HG03159 (cell line): Measurements from ENCODE around the gene PTPRK.

ENCODE experiments used
- ATAC-seq: cut with Tn5 transposase; IDR thresholded peaks from one replicate; pipeline ENCODE4 v1.9.1; 2021; ENCODE audit warnings: mild to moderate bottlenecking, moderate library complexity; ENCODE audit not compliant: unreplicated experiment

PTPRK gene

GRCh38 chr6:128516514-128516898 lies 3.9 kb downstream of the PTPRK start:
- ATAC-seq: no peak

GRCh38 chr6:128515550-128516513 lies 4.6 kb downstream of the PTPRK start:
- no peak for ATAC-seq

GRCh38 chr6:128513878-128514277 lies 6.5 kb downstream of the PTPRK start:
- ATAC-seq: no peak

DNA sequence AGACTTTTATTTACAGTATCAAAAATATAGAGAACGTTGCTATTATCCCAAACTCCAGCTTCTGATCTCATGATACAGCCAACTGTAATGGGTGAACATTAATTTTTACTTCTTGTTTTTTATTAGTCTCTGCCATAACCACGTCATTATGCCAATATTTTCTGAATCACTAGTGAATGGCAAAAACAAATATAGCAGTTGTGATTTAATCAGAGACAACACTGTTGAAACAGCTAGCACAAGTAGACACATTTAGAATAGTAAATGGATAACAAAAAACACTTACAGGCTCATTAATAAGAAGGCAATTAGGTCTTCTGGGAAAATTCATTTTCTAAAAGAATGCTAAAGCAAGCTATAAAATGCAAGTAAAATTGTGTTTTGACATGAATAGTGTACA lies 8.1 kb downstream of the PTPRK start:
- ATAC-seq: no peak

DNA sequence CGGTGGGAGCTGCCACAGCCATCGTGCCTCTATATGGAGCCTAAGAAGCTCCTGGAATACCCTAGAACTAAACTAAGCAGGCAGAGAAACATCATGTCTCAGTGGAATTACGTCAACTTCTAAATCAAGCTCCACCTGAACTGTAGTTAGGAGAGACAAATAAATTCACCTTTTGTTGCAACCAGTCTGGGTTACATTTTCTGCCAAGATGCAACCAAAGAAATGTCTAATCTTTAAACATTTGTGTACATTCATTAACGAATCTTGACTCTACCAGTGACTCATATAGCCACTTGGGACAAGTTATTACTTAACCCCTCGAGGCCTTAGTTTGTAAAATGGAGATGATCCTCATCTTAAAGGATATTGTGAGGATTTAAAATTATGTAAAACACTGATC lies 8.9 kb downstream of the PTPRK start:
- ATAC-seq: peak; percentile 52

- ATAC-seq: no peak
These were observed 10.7 kb downstream of the PTPRK start for GRCh38 chr6:128509709-128510108.

DNA sequence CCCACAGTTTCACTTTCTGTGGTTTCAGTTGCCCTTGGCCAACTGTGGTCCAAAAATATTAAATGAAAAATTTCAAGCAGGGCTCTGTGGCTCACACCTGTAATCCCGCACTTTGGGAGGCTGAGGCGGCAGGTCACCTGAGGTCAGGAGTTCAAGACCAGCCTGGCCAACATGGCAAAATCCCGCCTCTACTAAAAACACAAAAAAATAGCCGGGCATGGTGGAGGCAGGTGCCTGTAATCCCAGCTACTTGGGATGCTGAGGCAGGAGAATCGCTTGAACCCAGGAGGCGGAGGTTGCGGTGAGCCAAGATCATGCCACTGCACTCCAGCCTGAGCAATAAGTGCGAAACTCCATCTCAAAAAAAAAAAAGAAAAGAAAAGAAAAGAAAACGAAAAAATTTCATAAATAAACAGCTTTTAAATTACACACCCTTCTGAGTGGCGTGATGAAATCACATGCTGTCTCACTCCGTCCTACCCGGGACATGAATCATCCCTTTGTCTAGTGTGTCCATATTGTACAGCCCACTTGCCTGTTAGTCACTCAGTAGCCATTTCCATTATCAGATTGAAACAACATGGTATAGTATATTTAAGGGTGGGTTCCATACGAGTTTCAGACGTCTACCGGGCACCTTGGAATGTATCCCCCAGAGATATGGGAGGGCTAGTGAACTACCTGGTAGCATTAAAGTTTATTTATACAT lies 11.7 kb downstream of the PTPRK start:
- no peak for ATAC-seq

DNA sequence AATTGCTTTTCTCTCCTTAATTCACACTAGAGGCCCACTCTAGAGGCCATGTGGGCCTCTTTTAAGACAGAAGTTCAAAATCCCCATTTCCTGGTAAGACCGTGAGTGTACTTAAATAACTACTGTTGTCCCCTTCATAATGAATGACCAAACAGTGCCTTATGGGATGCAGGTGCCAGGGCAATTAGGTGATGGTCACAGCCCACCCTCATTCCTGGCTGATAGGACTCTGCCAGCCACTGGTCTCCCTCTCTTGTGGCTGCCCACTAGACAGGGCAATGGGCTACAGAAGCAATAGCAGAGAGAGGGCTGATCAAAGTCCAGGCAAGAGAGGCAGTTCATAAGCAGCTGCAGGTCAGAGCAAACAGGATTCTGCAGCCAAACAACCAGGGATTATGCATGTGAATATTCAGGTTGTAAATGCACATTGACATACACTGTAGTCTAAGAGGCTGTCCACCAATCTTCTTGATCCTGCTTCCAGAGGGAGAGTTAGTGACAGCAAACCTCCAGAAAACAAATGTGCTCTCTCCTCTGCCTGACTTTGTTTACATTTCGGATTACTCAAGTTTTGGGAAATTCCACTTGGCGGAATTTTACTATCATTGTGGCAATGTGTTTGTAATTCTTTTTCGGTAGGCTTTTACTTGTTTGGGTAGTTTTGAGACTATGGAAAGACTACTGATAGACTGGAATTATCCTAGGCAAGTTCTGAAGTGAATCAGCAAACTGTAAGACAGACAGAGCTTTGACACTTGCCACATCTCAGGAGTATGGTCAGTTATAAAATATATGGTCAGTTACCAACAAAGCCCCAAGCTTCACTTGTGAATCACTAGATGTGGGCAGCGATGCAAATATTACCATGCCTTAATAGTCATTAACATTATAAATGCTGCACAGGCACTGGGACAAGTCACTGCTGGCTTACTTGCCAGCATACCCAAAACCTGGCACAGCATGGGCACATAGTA lies 12.8 kb downstream of the PTPRK start:
- no peak for ATAC-seq

DNA sequence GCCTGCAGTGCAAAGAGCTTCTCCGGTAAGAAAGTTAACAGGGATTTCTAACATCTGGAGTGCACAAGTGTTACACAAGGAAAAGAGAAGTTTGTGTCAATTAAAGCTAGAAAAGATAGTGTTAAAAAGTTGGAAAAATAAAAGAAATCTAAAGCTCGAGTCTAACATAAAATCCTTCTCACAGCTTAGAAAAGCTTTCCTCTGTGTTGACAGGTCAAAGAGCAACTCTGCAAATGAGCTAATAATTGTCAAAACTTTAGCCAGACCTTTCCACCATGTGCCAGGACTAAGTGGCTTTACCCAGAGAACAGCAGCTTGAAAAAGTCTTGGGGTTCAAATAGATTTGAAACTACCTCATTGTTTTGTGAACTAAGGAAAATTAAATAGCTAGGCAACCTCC lies 14.8 kb downstream of the PTPRK start:
- no peak for ATAC-seq

GRCh38 chr6:128504003-128504654 lies 16.3 kb downstream of the PTPRK start:
- no peak for ATAC-seq

DNA sequence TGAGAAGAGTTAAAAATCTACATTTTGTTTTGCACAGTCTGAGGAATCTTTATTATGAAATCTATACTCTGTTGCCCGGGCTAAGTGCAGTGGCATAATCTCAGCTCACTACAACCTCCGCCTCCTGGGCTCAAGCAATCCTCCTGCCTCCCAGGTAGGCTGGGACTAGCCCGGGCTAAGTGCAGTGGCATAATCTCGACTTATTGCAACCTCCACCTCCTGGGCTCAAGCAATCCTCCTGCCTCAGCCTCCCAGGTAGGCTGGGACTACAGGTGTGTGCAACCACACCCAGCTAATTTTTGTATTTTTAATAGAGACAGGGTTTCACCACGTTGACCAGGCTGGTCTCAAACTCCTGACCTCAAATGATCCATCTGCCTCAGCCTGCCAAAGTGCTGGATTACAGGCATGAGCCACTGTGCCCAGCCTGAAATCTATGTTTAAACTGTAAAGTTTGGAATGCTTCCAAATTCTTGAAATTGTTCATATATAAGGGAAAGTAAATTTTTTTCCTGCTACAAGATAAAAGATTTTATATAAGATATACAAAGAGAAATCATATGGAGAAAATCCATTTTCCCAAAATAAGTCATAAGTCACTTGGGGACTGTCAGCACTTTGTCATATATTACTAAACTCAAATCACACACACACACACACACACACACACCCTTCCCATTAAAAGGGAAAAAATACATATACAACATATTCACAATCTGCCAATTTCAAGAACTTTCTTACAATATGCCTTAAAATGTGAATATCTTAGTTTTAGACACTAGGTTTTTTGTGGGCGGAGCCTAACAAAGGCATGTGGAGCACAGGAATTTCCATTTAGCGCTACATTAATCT lies 19.4 kb downstream of the PTPRK start:
- ATAC-seq: no peak

GRCh38 chr6:128500014-128500413 lies 20.4 kb downstream of the PTPRK start:
- ATAC-seq: no peak

GRCh38 chr6:128499079-128499731 lies 21.2 kb downstream of the PTPRK start:
- ATAC-seq: no peak

GRCh38 chr6:128498234-128498633 lies 22.2 kb downstream of the PTPRK start:
- ATAC-seq: no peak

DNA sequence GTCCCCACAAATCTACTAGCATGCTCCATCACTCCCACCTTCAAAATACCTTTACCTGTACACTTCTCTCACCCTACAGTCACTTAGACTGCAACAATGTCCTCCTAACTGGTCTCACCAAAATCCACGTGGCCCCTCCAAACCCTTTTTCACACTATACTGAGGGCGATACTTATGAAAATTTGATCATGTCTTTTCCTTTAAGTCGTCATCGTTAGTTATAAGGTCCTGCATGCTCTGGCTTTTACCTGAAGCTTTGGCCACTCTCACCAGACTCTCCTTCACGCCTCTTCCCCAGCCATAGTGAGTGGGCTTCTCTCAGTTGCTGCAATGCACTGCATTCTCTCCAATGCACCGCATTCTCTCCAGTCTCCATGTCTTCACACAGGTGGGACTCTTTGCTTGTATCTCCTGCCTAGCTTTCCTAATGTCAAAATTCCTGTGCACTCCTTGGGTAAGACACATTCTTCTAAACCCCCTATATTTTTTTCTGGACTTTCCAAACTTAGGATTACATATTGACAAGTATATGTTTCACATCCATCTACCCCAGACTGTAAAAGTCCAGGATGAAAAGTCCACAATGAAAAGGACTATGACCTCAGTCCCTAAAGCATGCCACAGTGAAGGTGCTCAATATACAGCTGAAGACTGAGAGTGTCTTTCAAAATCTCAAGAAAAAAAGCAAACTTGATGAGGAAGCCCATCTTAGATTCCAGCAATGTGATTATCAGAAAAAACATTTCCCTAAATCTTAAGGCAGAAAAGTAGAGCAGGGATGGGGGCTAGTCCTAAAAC lies 24.7 kb downstream of the PTPRK start:
- ATAC-seq: no peak

- ATAC-seq: no peak
These were observed 26.0 kb downstream of the PTPRK start for GRCh38 chr6:128494440-128494839.

DNA sequence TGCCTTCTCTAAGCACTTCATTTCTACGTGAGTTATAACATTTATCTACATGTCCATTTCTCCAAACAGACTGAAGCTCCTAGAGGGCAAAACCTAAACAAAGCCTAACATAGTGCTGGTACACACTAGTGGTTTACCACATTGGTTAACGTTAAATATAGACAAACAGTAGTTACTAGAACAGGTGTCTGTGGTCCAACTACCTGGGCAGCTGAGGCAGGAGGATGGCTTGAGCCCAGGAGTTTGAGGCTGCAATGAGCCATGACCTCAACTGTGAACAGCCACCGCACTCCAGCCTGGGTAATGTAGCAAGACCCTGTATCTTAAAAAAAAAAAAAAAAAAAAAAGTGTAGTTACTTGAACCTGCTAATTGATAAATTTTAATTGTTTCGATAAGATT lies 26.5 kb downstream of the PTPRK start:
- peak; percentile 42 for ATAC-seq

DNA sequence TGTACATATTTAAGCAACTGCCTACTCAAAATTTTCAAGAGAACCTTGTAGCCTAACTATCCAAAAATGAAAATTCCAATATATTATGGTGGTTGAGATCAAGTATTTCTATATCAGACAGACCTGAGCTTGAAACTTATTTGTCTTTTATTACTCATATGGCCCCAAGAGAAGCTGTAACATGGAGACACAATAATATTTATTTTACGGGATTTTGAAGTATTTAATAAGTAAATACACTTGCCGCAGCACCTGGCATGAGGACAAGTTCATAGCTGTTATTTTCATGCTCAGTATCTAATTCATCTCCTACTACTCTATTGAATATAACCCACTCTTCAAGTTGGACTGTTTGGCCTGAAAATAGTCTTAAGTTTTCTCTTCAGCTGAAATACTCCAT lies 28.0 kb downstream of the PTPRK start:
- no peak for ATAC-seq
